T-helper 1 cell (primary cell): Measurements from ENCODE around the gene SLC25A6.
"Not testable (repeated sequence)": the region's sequence is repeated elsewhere in the genome, so short reads cannot be mapped to it uniquely, and the experiment has no call there.

Experiments
- DNase-seq, 5 donors: peaks; one replicate each; pipeline ENCODE4 v3.0.0-alpha.2; 2012 to 2020

The SLC25A6 gene

GRCh38 chrX:1389181-1389992, 2.5 kb downstream of the SLC25A6 start:
- no peak for DNase-seq

GRCh38 chrX:1388651-1389050, 3.3 kb downstream of the SLC25A6 start:
- DNase-seq, result no peak

- no peak for DNase-seq
Measured at GRCh38 chrX:1387141-1387776, 4.7 kb downstream of the SLC25A6 start.

- DNase-seq, result no peak
Measured at GRCh38 chrX:1386338-1387127, 5.4 kb downstream of the SLC25A6 start.

- DNase-seq, result no peak
Measured at GRCh38 chrX:1385253-1386223, 6.4 kb downstream of the SLC25A6 start.

GRCh38 chrX:1384658-1385252, 7.2 kb downstream of the SLC25A6 start:
- DNase-seq, result no peak

- no peak for DNase-seq
Measured at GRCh38 chrX:1380672-1381233, 11.2 kb downstream of the SLC25A6 start.

- DNase-seq, result no peak
Measured at GRCh38 chrX:1378306-1378759, 13.6 kb downstream of the SLC25A6 start.

- DNase-seq, result no peak
Measured at GRCh38 chrX:1368385-1368698, 23.6 kb downstream of the SLC25A6 start.

GRCh38 chrX:1366363-1366762, 25.6 kb downstream of the SLC25A6 start:
- not testable (repeated sequence) for DNase-seq

GRCh38 chrX:1361910-1362309, 30.0 kb downstream of the SLC25A6 start:
- no peak for DNase-seq

GRCh38 chrX:1361275-1361674, 30.6 kb downstream of the SLC25A6 start:
- no peak for DNase-seq

GRCh38 chrX:1360171-1360570, 31.7 kb downstream of the SLC25A6 start:
- DNase-seq, result no peak

GRCh38 chrX:1359477-1359873, 32.4 kb downstream of the SLC25A6 start:
- no peak for DNase-seq

- DNase-seq, result no peak
Measured at GRCh38 chrX:1358793-1359476, 33.0 kb downstream of the SLC25A6 start.

- DNase-seq, result no peak
Measured at GRCh38 chrX:1357993-1358392, 33.9 kb downstream of the SLC25A6 start.

GRCh38 chrX:1355131-1356046, 36.5 kb downstream of the SLC25A6 start:
- DNase-seq, result no peak

GRCh38 chrX:1354036-1355019, 37.6 kb downstream of the SLC25A6 start:
- no peak for DNase-seq
